T-helper 2 cell treated with Interferon-gamma antibody and Interleukin-4, amounts not matched to agents 100 ng/mL and 5 ng/mL, for 36 hours (primary cell): ENCODE measurements around the gene CHKB. TPM values are rescaled to one million over a fixed set of nuclear protein-coding genes. Genes with fewer than 3 reads are reported as not detected.
"Not testable (repeated sequence)": the region's sequence is repeated elsewhere in the genome, so short reads cannot be mapped to it uniquely, and the experiment has no call there.

Experiments used
- intact Hi-C: fragments of 100-400 bp; cut with micrococcal nuclease; formaldehyde crosslinking; loops from one replicate; pipeline ENCODE4 v1.15.1; 2023
- total RNA-seq: library from RNA; stranded (reverse); gene quantifications from 2 replicates; pipeline ENCODE4 v1.2.3, GENCODE V29; 2022

CHKB gene, protein sequence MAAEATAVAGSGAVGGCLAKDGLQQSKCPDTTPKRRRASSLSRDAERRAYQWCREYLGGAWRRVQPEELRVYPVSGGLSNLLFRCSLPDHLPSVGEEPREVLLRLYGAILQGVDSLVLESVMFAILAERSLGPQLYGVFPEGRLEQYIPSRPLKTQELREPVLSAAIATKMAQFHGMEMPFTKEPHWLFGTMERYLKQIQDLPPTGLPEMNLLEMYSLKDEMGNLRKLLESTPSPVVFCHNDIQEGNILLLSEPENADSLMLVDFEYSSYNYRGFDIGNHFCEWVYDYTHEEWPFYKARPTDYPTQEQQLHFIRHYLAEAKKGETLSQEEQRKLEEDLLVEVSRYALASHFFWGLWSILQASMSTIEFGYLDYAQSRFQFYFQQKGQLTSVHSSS
- total RNA-seq: 98.8 and 105 TPM in 2 replicates

DNA sequence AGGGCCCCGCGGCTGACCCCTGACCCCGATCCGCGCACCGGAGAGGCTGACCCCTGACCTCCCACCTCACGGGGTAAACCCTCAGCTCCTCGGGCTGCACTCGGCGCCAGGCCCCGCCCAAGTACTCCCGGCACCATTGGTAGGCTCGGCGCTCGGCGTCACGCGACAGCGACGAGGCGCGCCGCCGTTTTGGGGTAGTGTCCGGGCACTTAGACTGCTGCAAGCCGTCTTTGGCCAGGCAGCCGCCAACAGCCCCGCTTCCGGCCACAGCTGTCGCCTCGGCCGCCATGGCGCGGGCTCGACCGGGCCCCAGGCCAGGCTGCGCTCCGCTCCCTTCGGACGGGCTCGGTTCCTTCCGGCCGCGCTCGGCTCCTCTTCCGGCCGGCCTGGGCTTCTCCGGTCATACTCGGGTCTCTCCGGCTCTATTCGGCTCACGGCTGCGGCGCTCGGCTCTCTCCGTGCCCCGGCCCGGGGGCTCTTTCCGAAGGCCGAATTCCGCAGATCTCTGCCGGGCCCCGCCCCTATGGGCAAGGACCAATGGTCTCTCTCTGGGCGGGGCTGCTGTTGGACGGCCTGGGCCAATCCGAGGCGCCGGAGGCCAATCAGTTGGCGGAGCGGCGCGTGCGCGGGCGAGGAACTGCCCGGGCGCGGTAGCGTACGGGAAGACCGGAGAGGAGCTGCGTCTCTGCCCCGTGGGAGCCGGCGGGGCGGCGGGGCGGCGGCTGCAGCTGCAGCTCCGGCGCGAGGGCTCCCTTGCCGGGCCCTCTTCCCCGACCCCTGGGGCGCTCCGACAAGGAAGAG is at the start of gene CHKB:
Gene CHKB, minus strand, starts transcription at position 357 of the 801 bp plus-strand sequence. Its CDS starts 68 bp downstream, at position 289.
- intact Hi-C loops: loop anchor here (1.0 to 5.0 kb wide), 4 partner anchors 19 to 730 kb away; partner anchors contain the start of genes SCO2 and ZBED4

DNA sequence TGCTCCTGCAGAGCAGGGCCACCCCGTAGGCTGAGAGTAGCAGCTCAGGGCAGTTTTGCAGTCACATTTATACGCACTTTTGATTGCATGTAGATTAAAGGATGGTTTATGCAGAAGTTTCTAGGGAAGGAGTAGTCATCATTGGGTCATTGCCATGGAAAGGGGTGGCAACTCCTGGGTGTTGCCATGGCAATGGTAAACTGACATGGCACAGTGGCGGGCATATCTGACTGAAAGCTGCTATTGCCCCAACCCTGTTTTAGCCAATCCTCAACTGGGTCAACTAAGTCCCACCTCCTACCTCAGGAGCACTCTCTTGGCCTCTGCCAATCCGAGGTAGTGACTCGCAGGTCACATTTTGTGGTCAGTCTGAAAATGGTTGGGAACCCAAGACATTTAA is 47.7 kb upstream of the CHKB start:
- intact Hi-C loops: no loop called here

DNA sequence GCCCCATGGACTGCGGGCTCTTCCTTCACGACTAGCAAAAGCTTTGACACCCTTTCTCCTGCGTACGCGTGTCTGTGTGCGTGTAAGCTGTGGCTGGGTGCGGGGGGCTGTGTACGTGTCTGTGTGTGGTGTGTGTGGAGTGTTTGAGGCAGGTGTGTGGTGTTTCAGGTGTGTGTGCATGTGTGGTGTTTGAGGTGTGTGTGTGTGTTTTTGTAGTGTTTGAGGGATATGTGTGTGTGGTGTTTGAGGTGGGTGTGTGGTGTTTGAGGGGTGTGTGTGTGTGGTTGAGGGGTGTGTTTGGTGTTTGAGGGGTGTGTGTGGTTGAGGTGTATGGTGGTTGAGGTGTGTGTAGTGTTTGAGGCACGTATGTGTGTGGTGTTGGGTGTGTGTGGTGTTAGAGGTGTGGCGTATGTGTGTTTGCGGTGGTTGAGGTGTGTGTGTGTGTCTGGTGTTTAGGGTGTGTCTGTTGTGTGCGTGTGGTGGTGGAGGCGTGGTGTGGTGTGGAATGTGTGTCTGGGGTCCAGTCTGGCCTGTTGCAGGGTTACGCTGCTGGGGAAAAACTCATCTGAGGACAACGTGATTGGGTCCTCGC is 46.0 kb upstream of the CHKB start:
- intact Hi-C loops: loop anchor here (2.0 kb wide), 2 partner anchors 120 to 428 kb away; partner anchors contain the start of genes NCAPH2 and SELENOO

DNA sequence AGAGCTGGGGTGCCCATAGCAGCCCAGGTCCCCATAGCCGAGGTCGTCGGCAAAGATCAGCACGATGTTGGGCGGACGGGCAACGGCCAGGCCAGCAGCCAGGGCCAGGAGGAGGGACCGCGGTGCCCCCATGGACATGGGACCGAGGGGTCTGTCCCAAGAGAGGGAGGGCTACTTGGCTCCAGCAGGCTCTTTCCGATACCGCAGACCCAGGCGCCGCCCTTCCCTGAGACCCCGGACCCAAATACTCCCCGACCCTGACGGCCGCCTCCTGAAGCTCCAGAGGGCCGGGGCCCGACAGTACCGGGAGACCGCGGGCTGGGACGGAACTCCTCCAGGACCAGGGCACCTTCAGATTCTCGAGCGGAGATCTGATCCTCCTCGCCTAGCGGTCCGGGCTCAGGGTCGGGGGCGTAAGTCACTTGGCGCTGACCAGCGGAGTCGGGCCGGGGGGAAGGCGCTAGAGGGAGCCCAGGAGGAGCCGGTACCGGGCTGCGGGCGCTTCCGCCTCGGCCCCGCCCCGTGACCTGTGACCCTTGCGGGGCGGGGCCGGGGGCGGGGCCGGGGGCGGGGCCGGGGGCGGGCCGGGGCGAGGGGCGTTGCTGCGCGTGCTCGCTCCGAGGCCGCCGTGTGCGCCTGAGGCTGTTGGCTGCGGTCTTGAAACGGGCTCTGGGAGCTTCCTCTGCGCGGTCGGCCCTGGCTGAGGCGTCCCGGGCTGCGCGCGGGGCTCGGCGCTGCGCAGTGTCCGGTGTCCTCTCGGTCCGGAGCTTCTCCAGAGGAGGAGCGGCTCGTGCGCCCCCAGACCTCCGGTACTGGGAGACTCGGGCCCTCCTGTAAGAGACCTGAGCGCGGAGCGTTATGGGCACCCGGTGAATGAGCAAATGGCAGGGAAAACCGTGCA is 45.2 kb upstream of the CHKB start, which contains the start of gene ARSA:
Gene ARSA, minus strand, starts transcription at position 511 of the 901 bp plus-strand sequence. Its CDS starts 373 bp downstream, at position 138.
- intact Hi-C loops: loop anchor here (2.0 kb wide), 2 partner anchors 119 to 427 kb away; partner anchors contain the start of genes NCAPH2 and SELENOO

DNA sequence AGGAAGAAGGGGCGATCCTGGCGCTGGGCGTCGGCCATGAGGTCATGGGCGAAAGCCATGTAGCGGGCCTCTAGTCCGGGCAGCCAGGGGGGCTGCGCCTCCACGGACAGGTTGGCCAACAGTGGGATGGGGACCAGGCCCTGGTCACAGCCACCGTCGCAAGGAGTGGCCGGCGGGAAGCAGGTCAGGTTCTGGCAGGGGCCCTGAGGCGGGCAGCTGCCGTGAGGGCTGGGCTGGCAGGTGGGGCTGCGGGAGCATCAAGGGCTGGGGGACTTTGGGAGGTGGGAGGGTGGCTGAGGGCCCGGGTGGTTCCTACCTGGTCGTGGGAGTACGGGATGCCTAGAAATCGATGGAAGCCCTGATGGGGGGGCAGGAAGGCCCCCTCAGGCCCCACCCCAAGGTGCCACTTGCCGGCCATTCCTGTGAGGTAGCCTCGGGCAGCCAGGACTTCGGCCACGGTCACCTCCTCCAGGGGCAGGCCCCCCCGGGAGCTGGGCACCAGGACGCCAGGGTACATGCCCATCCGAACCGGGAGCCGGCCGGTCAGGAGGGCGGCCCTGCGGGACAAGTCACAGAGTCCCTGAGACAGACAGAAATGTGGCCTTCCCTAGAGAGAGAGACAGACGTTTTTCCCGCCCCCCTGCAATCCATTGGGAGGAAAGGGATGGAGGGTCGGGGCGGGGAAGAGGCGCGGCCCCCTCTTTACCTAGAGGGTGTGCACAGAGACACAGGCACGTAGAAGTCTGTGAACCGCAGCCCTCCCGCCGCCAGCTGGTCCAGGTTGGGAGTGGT is 44.4 kb upstream of the CHKB start:
- intact Hi-C loops: no loop called here

DNA sequence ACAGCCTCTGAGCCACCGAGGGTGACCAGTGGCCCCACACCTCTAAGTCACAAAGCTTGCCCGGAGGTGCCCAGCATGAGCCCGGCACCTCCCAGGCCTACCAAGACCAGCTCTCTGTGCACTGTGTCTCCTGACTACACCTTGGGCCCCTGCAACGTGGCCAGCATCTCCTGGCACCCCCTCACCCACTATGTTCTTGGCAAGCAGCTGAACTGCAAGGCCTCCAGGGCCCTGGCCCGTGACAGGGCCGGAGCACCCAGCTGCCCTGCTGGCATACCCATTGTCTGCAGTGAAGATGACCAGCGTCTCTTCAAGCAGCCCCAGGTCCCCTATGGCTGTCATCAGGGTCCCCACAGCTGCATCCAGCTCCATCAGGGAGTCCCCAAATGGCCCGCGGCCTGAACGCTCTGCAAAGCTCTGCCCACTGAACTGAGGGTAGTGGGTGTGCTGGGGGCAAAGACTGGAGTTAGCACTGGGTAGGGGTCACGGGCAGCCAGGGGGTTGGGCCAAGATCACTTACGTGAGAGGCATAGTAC is 43.7 kb upstream of the CHKB start:
- intact Hi-C loops: no loop called here

DNA sequence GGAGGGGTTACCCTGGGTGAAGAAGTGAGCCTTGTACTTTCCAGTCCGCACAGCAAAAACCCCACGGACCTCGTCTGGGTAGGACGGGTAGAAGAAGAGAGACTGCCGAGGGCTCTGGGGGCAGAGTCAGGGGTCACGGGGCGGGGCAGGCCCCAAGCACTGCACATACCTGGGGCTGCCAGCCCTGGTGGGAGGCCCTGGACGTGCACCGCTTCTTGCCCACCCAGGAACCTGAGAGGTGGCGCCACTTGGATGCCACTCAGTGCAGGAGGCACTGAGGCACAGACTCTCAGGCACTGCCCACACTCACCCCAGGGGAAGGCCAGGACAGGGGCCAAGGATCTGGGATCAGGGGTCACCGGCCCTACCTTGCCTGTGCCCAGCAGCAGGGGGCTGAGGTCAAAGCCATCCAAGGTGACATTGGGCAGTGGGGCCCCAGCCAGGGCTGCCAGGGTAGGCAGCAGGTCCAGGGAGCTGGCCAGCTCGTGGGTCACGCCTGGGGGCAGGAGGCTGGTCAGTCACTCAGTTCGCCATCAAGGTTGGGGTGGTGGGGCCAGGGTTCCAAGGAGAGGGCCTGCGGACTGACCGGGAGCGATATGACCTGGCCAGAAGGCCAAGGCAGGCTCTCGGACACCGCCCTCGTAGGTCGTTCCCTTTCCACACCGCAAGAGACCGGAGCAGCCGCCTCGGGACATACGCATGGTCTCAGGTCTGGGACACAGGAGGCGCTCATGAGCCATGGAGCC is 43.1 kb upstream of the CHKB start:
- intact Hi-C loops: no loop called here

DNA sequence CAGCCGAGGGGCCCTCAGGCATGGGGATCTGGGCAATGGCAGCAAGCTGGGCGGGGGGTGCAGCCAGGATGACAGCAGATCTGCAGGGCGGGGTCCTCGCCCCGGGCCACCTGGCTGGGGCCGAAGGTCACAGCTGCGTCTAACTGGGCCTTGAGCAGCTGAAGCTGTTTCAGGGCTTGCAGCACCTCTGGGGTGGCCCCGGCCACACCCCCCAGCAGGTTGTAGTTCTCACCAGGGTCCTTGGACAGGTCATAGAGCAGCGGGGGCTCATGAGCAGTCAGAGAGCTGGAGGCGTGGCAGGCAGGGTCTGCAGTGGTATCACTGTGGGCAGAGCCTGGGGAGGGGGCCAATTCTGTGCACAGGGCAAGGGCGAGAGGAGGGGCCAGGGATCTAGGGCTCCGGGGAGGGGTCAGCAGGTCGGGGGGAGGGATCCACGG is 42.5 kb upstream of the CHKB start:
- intact Hi-C loops: no loop called here

DNA sequence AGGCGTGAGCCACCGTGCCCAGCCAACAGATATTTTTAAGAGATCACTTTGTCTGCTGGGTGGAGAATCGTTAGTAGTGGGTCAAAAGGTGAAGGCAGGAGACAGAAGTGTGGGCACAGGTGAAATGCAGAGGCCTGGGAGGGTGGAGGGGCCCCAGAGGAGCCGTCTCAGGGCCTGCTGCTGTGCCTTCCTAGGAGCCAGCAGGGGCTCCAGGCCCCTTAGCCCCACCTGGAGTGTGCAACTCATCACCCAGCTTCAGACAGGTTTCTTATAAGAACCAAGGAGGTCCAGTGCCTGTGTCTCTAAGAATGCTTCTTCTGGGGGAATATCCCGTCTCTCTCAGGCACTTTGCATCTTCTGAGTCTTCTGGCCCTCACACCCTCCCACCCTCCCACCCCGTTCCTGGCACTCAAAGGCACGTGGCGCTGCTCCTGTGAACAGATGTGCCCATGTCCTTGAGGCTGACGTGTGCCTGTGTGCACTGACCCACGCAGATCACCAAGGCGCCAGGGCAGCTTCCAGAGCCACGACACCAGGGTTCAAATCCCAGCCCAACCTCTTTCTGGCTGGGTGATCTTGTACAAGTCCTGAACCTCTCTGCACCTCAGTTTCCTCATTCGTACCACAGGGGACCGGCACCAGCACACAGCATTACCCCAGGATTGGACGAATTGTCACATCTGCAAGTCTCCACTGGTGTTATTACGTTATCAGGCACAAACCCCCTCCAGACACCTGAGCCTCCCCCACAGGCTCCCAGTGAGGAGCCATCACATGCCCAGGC is 41.9 kb upstream of the CHKB start:
- intact Hi-C loops: loop anchor here (5.0 kb wide), 3 partner anchors 62 to 282 kb away; partner anchors contain the start of genes PPP6R2 and SYCE3

DNA sequence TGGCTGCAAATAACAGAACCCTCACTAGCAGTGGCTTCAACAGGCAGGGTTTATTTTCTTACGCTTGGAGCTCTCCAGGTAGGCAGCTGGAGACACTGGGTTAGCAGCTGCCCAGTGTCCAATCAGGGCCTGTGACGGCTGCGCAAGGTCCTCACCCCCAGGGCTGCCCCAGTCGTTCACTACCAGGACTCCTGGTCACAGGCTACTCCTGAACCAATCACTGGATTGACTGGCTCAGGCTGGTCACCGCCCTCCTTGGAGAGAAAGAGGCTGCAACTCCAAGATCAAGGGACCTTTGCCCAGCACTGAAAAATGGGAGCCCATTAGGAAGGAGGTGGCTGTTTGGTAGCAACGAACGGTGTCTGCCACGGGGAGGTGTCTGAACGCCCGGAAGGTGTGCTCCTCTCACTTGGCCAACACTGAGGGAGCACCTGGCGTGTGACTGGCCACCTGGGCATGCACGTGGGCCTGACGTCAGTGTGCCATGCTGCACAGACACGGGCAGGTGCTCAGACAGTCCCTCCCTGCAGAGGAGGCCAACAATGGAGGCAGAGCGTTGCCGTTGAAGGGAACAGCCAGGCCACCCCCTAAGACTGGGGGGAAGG is 40.2 kb upstream of the CHKB start:
- intact Hi-C loops: loop anchor here (5.0 kb wide), 3 partner anchors 61 to 281 kb away; partner anchors contain the start of genes PPP6R2 and SYCE3

DNA sequence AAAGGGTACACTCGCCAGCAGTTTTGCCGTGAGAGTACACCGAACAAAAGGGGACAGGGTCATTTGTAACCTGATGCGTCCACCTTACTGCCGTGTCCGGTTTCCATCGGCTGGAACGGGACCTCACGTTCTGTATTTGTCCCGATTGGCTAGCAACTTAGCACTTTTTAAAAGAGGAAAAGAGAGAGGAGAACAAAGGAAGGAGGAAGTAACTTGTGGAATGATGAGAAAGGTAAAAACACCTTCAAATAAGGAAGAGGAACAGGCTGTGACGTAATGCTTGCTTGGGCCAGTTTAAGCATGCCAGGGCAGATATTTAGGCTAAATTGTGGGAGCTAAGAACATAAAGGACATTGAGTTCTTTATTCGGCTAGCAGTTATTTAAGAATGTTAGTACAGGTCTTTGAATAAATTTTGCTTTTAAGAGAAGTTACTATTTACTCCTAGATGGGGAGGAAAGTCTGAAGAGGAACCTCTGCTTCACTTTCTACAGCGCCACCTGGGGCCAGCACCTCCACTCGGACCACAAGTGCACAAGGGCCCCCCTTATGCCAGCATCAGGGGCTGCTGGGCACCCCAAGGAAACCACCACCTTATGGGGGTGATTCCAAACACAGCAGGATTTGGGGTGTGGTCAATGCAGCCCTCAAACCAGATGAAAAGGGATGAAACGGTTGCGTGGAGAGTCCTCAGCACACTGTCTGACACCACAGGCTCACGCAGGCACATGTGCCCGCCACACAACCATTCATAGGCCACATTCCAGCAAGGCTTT is 39.5 kb upstream of the CHKB start:
- intact Hi-C loops: loop anchor here (1.0 to 5.0 kb wide), 8 partner anchors 39 to 280 kb away; partner anchors contain the start of genes NCAPH2, PPP6R2, SCO2 and SYCE3

DNA sequence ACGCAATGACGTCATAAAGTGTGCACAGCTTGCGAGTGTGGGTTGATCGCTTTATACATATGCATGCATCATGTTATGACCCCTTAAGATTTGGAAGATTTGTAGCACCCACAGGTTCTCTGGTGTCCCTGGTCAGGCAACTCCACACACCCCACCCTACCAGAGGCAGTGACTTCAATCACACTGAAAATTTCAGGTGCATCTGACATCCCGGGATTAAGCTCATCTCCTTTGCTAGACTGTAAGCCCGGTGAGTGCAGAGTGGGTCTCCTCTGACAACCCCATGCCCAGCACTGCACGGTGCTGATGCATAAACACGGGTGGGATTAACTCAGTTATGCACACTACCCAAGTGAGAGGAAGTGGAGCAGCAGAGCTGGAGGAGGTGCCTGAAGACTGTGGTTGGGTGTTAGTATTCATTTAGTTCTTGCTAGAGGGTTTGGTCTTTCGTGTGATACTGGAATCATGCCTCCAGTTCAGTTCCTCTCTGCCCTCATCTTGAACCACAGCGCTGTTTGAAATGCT is 38.8 kb upstream of the CHKB start:
- intact Hi-C loops: loop anchor here (1.0 to 5.0 kb wide), 8 partner anchors 38 to 279 kb away; partner anchors contain the start of genes NCAPH2, PPP6R2, SCO2 and SYCE3

DNA sequence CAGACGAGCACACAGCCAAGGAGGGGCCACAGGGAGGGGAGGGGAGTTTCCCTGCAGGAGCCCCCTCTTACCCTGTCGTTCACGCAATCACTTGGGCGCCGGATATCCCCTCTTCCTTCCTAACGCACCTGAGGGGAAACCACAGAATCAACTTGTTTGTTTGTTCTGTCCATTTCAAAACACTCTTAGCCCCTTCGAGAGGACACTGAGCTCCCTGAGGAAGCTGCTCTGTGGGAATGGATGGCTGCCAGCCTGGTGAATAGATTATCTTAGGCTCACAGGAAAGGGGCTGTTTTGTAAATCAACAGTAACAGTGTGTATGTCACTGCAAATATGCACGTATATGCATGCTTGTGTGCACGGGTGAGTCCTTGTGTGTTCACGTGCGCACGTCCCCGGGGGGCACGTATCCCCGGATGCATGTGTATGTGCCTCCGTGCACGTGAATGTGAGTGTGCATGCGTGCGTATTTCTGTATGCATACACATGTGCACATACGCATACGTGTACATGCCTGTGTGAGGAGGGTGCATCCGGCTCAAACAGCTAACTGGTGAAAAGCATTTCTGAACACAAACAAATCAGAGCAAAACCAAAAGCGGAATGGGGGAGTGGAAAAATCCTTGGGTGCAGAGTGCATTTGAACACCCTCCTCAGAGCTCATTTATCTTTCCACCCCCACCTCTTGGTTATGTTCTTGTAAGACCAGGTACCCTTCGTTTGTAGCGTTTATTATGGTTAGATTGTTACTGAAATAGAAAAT is 38.1 kb upstream of the CHKB start:
- intact Hi-C loops: loop anchor here (1.0 to 5.0 kb wide), 9 partner anchors 37 to 379 kb away; partner anchors contain the start of genes NCAPH2, PPP6R2, SCO2 and SYCE3

DNA sequence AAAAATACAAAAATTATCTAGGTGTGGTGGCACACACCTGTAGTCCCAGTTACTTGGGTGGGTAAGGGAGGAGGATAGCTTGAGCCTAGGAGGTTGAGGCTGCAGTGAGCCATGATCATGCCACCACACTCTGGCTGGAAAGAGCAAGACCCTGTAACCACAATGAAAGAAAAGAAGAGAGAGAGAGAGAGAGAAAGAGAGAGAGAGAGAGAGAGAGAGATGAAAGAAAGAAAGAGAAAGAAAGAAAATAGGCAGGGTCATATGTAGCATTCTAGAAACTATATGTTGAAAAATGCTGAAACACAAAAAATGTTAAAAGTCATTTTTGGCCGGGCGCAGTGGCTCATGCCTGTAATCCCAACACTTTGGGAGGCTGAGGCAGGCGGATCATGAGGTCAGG is 31.6 kb upstream of the CHKB start:
- intact Hi-C loops: not testable (repeated sequence)
